A549 (cell line): Measurements from ENCODE around the gene FBXW2. TPM values are rescaled to one million over a fixed set of nuclear protein-coding genes. Genes with fewer than 3 reads are reported as not detected.
A peak's percentile ranks its signal among the peaks of the same experiment; 100 is the strongest.

Experiments used
- ATAC-seq, 2 experiments: fragments of 200-7000 bp in 1 of 2; fragments of >200 bp in 1 of 2; cut with Nextera tagmentation in 1 of 2; cut with Tn5 transposase in 1 of 2; 3 replicates each; pipeline versions ENCODE4 v1.8.0 to v1.9.1; 2018 to 2020; ENCODE audit warnings: mild to moderate bottlenecking in 1 of 2, moderate library complexity in 1 of 2
- CTCF ChIA-PET: fragments of 300-600 bp; sonication (Branson Sonifier 250); formaldehyde crosslinking; extraction: SDS; loops from one replicate; lab custom pipeline; 2021; ENCODE audit warnings: antibody characterized with exemption, inconsistent platforms; lab: Yijun Ruan, JAX
- POLR2A ChIA-PET: fragments of 350-600 bp; formaldehyde crosslinking; extraction: SDS; loops from one replicate; lab custom pipeline; 2021; ENCODE audit warnings: antibody characterized with exemption, inconsistent platforms; lab: Yijun Ruan, JAX
- DNase-seq, 2 experiments: peaks; one replicate each; pipeline versions ENCODE4 v3.0.0 to v3.0.0-alpha.2; 2011 to 2016; ENCODE audit warnings: low read depth in 1 of 2, low spot score in 1 of 2
- FAIRE-seq: peaks from 2 replicates; lab custom pipeline; 2011; peaks lifted over from hg19 to GRCh38; lab: Jason Lieb, UNC
- H3K27ac ChIP-seq, 2 experiments: fragments of >200 bp; sonication (Bioruptor Twin); formaldehyde crosslinking; 3 replicates each; pipeline ENCODE4 v1.5.1; 2016 to 2017
- H3K4me1 ChIP-seq: fragments of >200 bp; sonication (Bioruptor Twin); formaldehyde crosslinking; 3 replicates; pipeline ENCODE4 v1.6.1; 2016
- H3K4me2 ChIP-seq: fragments of >200 bp; sonication (Bioruptor Twin); formaldehyde crosslinking; 3 replicates; pipeline ENCODE4 v1.6.1; 2016
- H3K4me3 ChIP-seq: fragments of >200 bp; sonication (Bioruptor Twin); formaldehyde crosslinking; 3 replicates; pipeline ENCODE4 v1.5.1; 2016
- H3K9me3 ChIP-seq: fragments of >200 bp; sonication (Bioruptor Twin); formaldehyde crosslinking; 3 replicates; pipeline ENCODE4 v1.6.1; 2016
- CEBPB ChIP-seq, 2 experiments: fragments of >200 bp in 1 of 2; sonication (Bioruptor Twin) in 1 of 2; formaldehyde crosslinking in 1 of 2; IDR thresholded peaks; 2 replicates each; pipeline ENCODE4 v1.6.1; 2012 to 2016
- EHF ChIP-seq: fragments of 250-450 bp; sonication (Bioruptor Pico); IDR thresholded peaks from 2 replicates; pipeline ENCODE4 v1.5.0; 2020; ENCODE audit warnings: mild to moderate bottlenecking
- FOSL2 ChIP-seq, 2 experiments: fragments of 450-650 bp in 1 of 2; fragments of >200 bp in 1 of 2; sonication (Bioruptor Twin) in 1 of 2; formaldehyde crosslinking; IDR thresholded peaks; 2 replicates each; pipeline versions ENCODE4 v1.5.0 to v1.6.1; 2016 to 2020; ENCODE audit warnings: mild to moderate bottlenecking in 1 of 2, moderate library complexity in 1 of 2
- HEYL ChIP-seq: fragments of 250-450 bp; sonication (Bioruptor Pico); IDR thresholded peaks from 2 replicates; pipeline ENCODE4 v1.8.0; 2021; ENCODE audit warnings: mild to moderate bottlenecking, moderate library complexity
- HOXA7 ChIP-seq: fragments of 250-450 bp; sonication (Bioruptor Pico); IDR thresholded peaks from 2 replicates; pipeline ENCODE4 v1.5.0; 2020; ENCODE audit warnings: mild to moderate bottlenecking, moderate library complexity
- HOXB13 ChIP-seq: fragments of 250-450 bp; sonication (Bioruptor Pico); IDR thresholded peaks from 2 replicates; pipeline ENCODE4 v1.5.0; 2020; ENCODE audit warnings: low read depth, mild to moderate bottlenecking, moderate library complexity
- HOXB5 ChIP-seq: fragments of 250-450 bp; sonication (Bioruptor Pico); IDR thresholded peaks from 2 replicates; pipeline ENCODE4 v1.5.0; 2020; ENCODE audit warnings: mild to moderate bottlenecking, moderate library complexity
- KDM1A ChIP-seq: fragments of 200-600 bp; sonication (generic); IDR thresholded peaks from 2 replicates; pipeline ENCODE4 v1.6.1; 2016; ENCODE audit warnings: low read depth, mild to moderate bottlenecking
- KDM5A ChIP-seq: fragments of 200-600 bp; sonication (generic); IDR thresholded peaks from 2 replicates; pipeline ENCODE4 v1.6.1; 2016; ENCODE audit warnings: antibody characterized with exemption, mild to moderate bottlenecking
- MYC ChIP-seq: IDR thresholded peaks from 2 replicates; pipeline ENCODE4 v1.6.1; 2012; ENCODE audit warnings: mild to moderate bottlenecking, inconsistent platforms, low read length, improper control_type of control experiment, borderline replicate concordance
- POLR2AphosphoS2 ChIP-seq: conservative IDR thresholded peaks from 2 replicates; pipeline ENCODE4 v1.6.1; 2012; ENCODE audit warnings: low read length, improper control_type of control experiment, inconsistent platforms
- RAD21 ChIP-seq, 2 experiments: fragments of >200 bp in 1 of 2; sonication (Bioruptor Twin) in 1 of 2; formaldehyde crosslinking in 1 of 2; IDR thresholded peaks in 1 of 2; conservative IDR thresholded peaks in 1 of 2; 2 replicates in 1 of 2; 3 replicates in 1 of 2; pipeline ENCODE4 v1.6.1; 2012 to 2018; ENCODE audit warnings: inconsistent platforms in 1 of 2
- SREBF2 ChIP-seq: fragments of 450-650 bp; IDR thresholded peaks from 2 replicates; pipeline ENCODE4 v1.6.1; 2014; ENCODE audit warnings: mild to moderate bottlenecking, moderate library complexity
- TFCP2L1 ChIP-seq: fragments of 250-450 bp; sonication (Bioruptor Pico); IDR thresholded peaks from 2 replicates; pipeline ENCODE4 v1.5.0; 2021; ENCODE audit warnings: mild to moderate bottlenecking
- ZNF302 ChIP-seq: fragments of 250-450 bp; sonication (Bioruptor Pico); IDR thresholded peaks from 2 replicates; pipeline ENCODE4 v1.9.0; 2021; ENCODE audit warnings: inconsistent platforms, mild to moderate bottlenecking, moderate library complexity
- ZSCAN20 ChIP-seq: fragments of 250-450 bp; sonication (Bioruptor Pico); IDR thresholded peaks from 2 replicates; pipeline ENCODE4 v1.8.0; 2022; ENCODE audit warnings: mild to moderate bottlenecking, moderate library complexity
- WGBS: methylation state at CpG from one replicate; pipeline ENCODE4 v1.1.6; 2017; ENCODE audit errors: missing lambda C conversion rate; 5-methylcytosine and 5-hydroxymethylcytosine counted together
- polyA plus RNA-seq, 4 experiments: library from polyadenylated mRNA; depleted of rRNA in 3 of 4; stranded (reverse); fragments of >200 nt; fragmentation: RNase III in 1 of 4; extraction: RNeasy Plus Mini Kit Qiagen cat#74134 plus additional on column Dnase treatment in 1 of 4; gene quantifications; 2 replicates in 3 of 4; 3 replicates in 1 of 4; pipeline ENCODE4 v1.2.3, GENCODE V29; 2011 to 2017
- TF ChIP-seq, protein P1 (sequence below): IDR thresholded peaks from 2 replicates; pipeline ENCODE4 v1.6.1; 2012
- TF ChIP-seq, protein P2 (sequence below): fragments of 450-650 bp; IDR thresholded peaks from 2 replicates; pipeline ENCODE4 v1.6.1; 2014; ENCODE audit warnings: antibody characterized with exemption
- TF ChIP-seq, protein P3 (sequence below): fragments of 250-450 bp; sonication (Bioruptor Pico); IDR thresholded peaks from 2 replicates; pipeline ENCODE4 v1.5.0; 2020; ENCODE audit warnings: low read depth, mild to moderate bottlenecking, moderate library complexity
- TF ChIP-seq, protein P4 (sequence below): IDR thresholded peaks from 2 replicates; pipeline ENCODE4 v1.6.1; 2012; ENCODE audit warnings: low read depth, borderline replicate concordance

The FBXW2 gene
- polyA plus RNA-seq, 2 of the 4 experiments (the other 2 are of a cell fraction) = 28.8 to 60.0 TPM

DNA sequence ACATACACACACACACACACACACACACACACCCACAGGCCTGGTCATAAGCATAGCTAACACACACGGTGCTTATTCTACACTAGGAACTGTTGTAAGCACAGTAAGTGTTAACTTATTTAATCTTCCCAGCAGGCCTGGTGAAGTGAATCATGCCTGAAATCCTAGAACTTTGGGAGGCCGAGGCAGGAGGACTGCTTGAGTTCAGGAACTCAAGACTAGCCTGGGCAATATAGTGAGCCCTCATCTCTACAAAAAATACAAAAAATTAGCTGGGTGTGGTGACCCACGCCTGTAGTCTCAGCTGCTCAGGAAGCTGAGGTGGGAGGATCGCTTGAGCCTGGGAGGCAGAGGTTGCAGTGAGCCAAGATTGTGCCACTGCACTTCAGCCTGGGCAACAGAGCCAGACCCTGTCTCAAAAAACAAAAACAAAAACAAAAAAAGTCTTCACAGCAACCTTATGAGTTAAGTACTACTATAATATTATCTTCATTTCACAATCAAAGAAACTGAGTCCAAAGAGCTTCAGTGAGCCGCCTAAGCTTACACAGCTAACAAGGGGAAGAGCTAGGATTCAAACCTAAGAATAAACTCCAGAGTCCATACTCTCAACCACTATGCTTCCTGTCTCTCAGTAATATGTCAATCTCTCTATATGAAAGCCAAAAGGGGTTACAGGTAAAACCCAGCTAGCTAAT, 81.2 kb downstream of the FBXW2 start:
- H3K4me2 ChIP-seq = peak overlapping the region; percentile 88
- DNase-seq (peak in 1 of 2 experiments; percentile 47), FAIRE-seq (no peak), ATAC-seq (no peak)
- H3K4me3 ChIP-seq = peak overlapping the region; percentile 86
- POLR2A ChIA-PET = interaction anchor here (0.5 to 1.8 kb wide), 3 partner anchors 81 to 92 kb away, joined by 3 to 8 read pairs (median 3); partner anchors contain the start of gene FBXW2
- no peaks in the 10 kb centered on the region for H3K9me3 ChIP-seq
- TF ChIP-seq, protein P1, sequence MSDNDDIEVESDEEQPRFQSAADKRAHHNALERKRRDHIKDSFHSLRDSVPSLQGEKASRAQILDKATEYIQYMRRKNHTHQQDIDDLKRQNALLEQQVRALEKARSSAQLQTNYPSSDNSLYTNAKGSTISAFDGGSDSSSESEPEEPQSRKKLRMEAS = 0 out of 2 replicates have a peak, but pooled peaks have one; percentile 10
- TF ChIP-seq HOXB5 = no peak
- no peak for TF ChIP-seq ZNF302
- no peak for TF ChIP-seq ZSCAN20 (CRISPR knock-in tag)
- TF ChIP-seq HOXB13 (CRISPR knock-in tag) = no peak
- TF ChIP-seq, protein P2, sequence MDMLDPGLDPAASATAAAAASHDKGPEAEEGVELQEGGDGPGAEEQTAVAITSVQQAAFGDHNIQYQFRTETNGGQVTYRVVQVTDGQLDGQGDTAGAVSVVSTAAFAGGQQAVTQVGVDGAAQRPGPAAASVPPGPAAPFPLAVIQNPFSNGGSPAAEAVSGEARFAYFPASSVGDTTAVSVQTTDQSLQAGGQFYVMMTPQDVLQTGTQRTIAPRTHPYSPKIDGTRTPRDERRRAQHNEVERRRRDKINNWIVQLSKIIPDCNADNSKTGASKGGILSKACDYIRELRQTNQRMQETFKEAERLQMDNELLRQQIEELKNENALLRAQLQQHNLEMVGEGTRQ = no peak
- CTCF ChIA-PET = interaction anchor here (0.6 to 3.1 kb wide), 10 partner anchors 13 to 101 kb away, joined by 3 to 16 read pairs (median 4); no protein-coding TSS in a partner anchor
- WGBS = 2% methylated on average over 5 of the region's 5 CpGs
- peaks cover 47% of the 10 kb centered on the region for H3K4me1 ChIP-seq
- H3K27ac ChIP-seq = peak overlapping the region; percentile 85 to 96

DNA sequence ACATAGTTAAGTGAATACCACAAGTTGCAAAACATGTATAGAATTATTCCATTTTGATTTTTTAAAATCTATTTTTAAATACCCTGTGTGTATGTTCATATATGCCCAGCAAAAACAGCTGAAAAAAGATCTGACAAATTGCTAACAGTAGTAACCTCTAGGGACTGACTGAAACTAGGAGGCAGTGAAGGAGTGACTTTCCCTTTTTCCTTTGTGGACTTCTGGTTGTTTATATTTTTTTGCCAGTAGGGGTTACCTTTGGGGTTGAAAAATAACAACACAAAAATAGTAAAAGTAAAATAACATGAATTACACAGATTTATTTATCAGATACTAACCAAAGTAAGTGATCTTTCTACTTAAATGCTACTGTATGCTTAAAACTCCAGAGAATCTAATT, 81.9 kb downstream of the FBXW2 start:
- peak overlapping the region; percentile 86 for H3K4me3 ChIP-seq
- H3K9me3 ChIP-seq = no peaks in the 10 kb centered on the region
- ATAC-seq (no peak), DNase-seq (peak; percentile 44 to 60), FAIRE-seq (no peak)
- peak overlapping the region; percentile 88 for H3K4me2 ChIP-seq
- ChIA-PET CTCF (interaction anchor here (0.7 to 3.1 kb wide), 3 partner anchors 25 to 91 kb away, joined by 3 to 16 read pairs (median 4); no protein-coding TSS in a partner anchor), POLR2A (interaction anchor here (0.5 to 1.8 kb wide), 2 partner anchors 83 to 92 kb away, joined by 3 to 8 read pairs; no protein-coding TSS in a partner anchor)
- peaks cover 52% of the 10 kb centered on the region for H3K4me1 ChIP-seq
- H3K27ac ChIP-seq = peak overlapping the region; percentile 85 to 96
- TF ChIP-seq HEYL = no peak
- TF ChIP-seq RAD21 (conservative IDR thresholded peaks at IDR 0.05 in 1 of 2, IDR thresholded peaks at IDR 0.05 in 1 of 2) = 0 out of 5 replicates have a peak, but pooled peaks of 1 of the 2 experiments have one; percentile 9
- TF ChIP-seq TFCP2L1 = no peak
- TF ChIP-seq, all 56 proteins: peak for 1

DNA sequence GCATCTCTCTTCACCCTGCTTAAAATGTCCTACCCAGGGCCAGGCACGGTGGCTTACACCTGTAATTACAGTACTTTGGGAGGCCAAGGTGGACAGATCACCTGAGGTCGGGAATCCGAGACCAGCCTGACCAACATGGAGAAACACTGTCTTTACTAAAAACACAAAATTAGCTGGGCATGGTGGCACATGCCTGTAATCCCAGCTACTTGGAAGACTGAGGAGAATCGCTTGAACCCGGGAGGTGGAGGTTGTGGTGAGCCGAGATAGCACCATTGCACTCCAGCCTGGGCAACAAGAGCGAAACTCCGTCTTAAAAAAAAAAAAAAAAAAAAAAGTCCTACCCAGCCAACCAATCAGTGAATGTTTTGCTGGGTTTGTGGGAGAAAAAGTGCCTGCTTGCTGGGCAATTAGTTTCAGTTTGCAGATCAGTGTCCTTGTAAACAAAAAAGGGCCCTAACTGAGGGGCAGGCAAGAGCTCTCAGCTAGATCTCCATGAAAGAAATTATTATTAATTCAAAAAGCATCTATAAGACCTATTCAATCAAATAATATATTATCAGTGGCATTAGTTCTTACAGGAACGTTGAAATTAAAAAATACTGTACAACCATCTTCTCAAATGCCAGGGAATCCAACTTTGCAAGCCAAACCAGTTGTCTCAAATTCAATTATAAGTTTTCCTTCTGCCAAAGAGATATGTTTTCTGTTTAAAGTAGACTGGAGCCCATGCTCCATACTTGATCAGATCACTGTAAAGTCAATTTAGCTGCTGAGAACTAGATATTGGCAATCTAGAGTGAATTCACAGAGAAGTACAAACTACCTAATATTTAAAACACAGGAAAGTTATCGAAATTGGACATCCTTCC, 82.9 kb downstream of the FBXW2 start:
- Histone ChIP-seq H3K9me3 (no peaks in the 10 kb centered on the region), H3K4me1 (peaks cover 52% of the 10 kb centered on the region), H3K27ac (peak overlapping the region; percentile 85), H3K4me2 (peak overlapping the region; percentile 88), H3K4me3 (peak overlapping the region; percentile 86)
- peak; percentile 74 to 76 for DNase-seq
- FAIRE-seq = no peak
- CTCF ChIA-PET = interaction anchor here (1.3 to 4.8 kb wide), 5 partner anchors 11 to 90 kb away, joined by 3 to 19 read pairs (median 13); no protein-coding TSS in a partner anchor
- WGBS = 4% methylated on average over 10 of the region's 10 CpGs
- no peak for ATAC-seq
- TF ChIP-seq, protein P3, sequence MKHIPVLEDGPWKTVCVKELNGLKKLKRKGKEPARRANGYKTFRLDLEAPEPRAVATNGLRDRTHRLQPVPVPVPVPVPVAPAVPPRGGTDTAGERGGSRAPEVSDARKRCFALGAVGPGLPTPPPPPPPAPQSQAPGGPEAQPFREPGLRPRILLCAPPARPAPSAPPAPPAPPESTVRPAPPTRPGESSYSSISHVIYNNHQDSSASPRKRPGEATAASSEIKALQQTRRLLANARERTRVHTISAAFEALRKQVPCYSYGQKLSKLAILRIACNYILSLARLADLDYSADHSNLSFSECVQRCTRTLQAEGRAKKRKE = no peak
- TF ChIP-seq, protein P1 = 0 out of 2 replicates have a peak, but pooled peaks have one; percentile 16
- POLR2A ChIA-PET = interaction anchor here (0.7 to 1.8 kb wide), 5 partner anchors 13 to 326 kb away, joined by 3 to 8 read pairs (median 7); no protein-coding TSS in a partner anchor

DNA sequence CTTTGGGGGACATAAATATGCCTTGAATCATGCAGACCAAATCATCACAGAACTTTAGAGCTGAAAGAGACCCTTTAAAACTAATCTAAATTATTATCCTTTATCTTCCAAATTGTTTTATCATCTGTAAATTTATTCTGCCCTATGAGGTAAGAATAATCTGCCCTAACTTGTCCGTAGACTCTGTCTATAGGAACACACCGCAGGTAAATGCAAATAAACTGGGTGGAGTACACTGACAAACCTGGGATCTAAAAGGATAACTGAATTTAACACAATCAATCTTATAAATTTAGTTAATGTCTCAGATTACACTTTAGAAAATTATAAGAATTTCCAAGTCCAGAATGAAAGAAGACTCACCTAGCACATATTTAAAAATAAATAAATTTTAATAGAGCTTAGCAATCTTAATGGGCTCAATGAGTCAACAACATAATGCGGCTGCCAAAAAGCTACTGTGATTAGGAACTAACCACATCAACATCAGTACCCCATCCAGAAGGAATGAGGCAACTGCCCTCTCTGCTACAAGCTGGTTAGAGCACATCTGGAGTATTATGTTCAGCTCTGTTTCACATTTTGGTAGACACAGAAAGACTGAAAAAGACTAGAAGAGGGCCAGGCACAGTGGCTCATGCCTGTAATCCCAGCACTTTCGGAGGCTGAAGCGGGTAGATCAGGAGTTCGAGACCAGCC, 84.5 kb downstream of the FBXW2 start:
- no peak for FAIRE-seq
- H3K4me1 ChIP-seq = peaks cover 63% of the 10 kb centered on the region
- TF ChIP-seq ZSCAN20 (CRISPR knock-in tag) (no peak), KDM1A (no peak), FOSL2 (IDR thresholded peaks at IDR 0.05) (no peak), FOSL2 (CRISPR knock-in tag; IDR thresholded peaks at IDR 0.05) (no peak), SREBF2 (no peak), MYC (no peak), KDM5A (no peak), CEBPB (IDR thresholded peaks at IDR 0.05) (no peak), HOXA7 (CRISPR knock-in tag) (no peak), POLR2AphosphoS2 (no peak), EHF (CRISPR knock-in tag) (no peak)
- TF ChIP-seq, protein P4, sequence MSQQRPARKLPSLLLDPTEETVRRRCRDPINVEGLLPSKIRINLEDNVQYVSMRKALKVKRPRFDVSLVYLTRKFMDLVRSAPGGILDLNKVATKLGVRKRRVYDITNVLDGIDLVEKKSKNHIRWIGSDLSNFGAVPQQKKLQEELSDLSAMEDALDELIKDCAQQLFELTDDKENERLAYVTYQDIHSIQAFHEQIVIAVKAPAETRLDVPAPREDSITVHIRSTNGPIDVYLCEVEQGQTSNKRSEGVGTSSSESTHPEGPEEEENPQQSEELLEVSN = no peak
- TF ChIP-seq, protein P1 = no peak
- 79% methylated on average over 6 of the region's 6 CpGs for WGBS
- ATAC-seq = no peak
- CTCF ChIA-PET = interaction anchor here (0.8 to 4.8 kb wide), 5 partner anchors 12 to 130 kb away, joined by 3 to 19 read pairs (median 4); no protein-coding TSS in a partner anchor
- DNase-seq = no peak
- H3K9me3 ChIP-seq = no peaks in the 10 kb centered on the region
- POLR2A ChIA-PET = no interaction called here
- H3K4me3 ChIP-seq = no peak overlapping the region
- H3K4me2 ChIP-seq = peak overlapping the region; percentile 88
- H3K27ac ChIP-seq = peak overlapping the region; percentile 85; a peak in 5 of 6 replicates
